GM18951 (cell line): ENCODE data around the gene CADPS2.
"Not testable (repeated sequence)": the region's sequence is repeated elsewhere in the genome, so short reads cannot be mapped to it uniquely, and the experiment has no call there.

Source experiments
- POLR2A ChIP-seq: IDR thresholded peaks from 4 replicates; pipeline ENCODE4 v1.6.1; 2011; ENCODE audit warnings: mild to moderate bottlenecking; ENCODE audit not compliant: insufficient read length, insufficient read depth; ENCODE audit errors: extremely low read depth
- in situ Hi-C: fragments of 300-500 bp; cut with MboI; formaldehyde crosslinking; loops from one replicate; pipeline ENCODE4 v1.12.0; 2022; ENCODE audit warnings: low sequenced_read_pairs, mixed read lengths, inconsistent platforms; ENCODE audit not compliant: unreplicated experiment

CADPS2 gene

DNA sequence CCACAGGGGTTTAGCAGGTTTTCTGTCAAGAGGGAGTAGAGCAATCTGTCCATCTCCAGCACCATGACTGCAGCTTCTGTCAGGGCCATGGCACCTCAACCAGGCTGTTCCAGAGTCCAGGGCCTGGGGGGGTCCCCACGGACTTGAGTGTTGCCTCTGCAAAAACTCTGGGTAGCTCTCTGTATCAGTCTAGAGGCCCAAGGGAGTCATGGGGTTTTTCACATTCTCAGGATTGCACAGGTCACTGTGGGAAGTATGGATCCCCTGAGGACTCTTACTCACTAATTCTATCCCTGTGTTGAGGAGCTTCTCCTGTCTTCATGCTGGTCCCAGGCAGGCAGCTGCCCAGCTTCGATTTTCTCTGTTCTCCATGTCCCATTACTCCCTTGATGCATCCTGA lies 247.8 kb downstream of the CADPS2 start:
- in situ Hi-C loops: no loop called here
- TF ChIP-seq POLR2A: no peak

DNA sequence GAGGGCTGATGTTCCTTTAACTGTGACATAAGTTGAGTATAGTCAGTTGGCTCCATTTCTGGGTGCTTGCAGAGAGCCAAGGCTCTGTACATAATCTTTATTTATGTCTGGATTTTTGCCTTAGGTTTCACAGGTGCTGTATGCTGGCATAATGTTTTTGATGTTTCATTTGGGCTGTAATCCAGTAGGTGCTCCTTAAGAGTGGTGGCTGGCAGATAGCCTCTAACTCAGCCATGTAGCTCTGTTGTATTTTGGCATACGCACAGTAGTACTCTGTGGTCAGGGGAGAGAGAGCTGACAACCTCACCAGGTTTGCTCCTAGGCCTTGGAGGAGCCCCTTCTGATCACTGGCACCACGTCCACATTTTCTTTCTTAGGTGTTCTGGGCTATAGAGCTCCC lies 248.5 kb downstream of the CADPS2 start:
- in situ Hi-C loops: no loop called here
- TF ChIP-seq POLR2A: no peak

DNA sequence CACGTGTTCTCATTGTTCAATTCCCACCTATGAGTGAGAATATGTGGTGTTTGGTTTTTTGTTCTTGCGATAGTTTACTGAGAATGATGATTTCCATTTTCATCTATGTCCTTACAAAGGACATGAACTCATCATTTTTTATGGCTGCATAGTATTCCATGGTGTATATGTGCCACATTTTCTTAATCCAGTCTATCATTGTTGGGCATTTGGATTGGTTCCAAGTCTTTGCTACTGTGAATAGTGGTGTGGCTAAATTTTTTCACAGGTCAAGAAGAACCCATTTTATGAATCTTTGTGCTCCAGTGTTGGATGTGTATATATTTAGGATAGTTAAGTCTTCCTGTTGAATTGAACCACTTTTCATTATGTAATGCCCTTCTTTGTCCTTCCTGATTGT lies 250.8 kb downstream of the CADPS2 start:
- in situ Hi-C loops: not testable (repeated sequence)

DNA sequence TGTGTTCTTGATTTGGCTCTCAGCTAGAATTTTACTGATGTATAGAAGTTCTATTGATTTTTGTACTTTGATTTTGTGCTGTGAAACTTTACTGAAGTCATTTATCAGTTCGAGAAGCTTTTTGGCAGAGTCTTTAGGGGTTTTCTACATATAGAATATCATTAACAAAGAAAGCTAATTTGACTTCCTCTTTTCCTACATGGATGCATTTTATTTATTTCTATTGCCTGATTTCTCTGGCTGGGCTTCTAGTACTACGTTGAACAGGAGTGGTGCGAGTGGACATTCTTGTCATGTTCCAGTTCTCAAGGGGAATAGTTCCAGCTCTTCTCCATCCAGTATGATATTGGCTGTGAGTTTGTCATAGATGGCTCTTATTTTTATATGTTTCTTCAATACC lies 252.8 kb downstream of the CADPS2 start:
- TF ChIP-seq POLR2A: no peak
- in situ Hi-C loops: no loop called here

DNA sequence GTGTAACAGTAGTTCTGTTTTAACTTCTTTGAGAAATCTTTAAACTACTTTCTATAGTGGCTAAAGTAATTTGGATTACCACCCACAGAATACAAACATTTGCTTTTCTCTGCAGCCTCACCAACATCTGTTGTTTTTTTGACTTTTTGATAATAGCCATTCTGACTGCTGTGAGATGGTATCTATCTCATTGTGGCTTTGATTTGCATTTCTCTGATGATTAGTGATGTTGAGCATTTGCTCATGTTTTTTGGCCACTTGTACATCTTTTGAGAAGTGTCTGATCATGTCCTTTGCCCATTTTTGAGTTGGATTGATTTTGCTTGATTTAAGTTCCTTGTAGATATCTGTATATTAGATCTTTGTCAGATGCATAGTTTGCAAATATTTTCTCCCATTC lies 254.0 kb downstream of the CADPS2 start:
- TF ChIP-seq POLR2A: no peak

DNA sequence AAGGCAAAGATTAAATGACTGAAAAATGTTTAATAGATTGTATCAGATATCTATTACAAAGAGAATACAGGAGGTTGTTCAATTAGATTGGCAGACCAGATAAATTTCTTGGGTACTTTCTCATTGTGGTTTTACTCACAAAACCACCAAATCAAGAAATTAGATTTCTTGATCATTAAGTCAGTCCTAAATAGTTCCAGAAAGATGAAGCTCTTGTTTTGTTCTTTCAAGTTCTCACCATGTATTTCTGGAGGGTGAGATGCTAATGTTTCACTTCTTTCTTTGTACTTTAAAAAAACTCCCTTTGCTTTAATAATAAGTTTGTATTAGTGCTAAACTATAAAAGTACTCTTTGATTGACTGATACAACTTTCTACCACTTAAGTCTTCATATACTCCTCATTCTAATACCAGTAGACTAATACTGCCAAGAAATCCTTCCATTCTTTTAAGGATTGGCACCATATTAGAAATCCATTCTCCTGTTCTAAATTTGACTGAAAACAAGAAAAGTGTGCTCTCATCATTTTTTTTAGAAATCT lies 256.8 kb downstream of the CADPS2 start:
- in situ Hi-C loops: no loop called here
- no peak for TF ChIP-seq POLR2A

More for the DNA sequence above, 254.0 kb downstream of the CADPS2 start:
- in situ Hi-C loops: no loop called here

DNA sequence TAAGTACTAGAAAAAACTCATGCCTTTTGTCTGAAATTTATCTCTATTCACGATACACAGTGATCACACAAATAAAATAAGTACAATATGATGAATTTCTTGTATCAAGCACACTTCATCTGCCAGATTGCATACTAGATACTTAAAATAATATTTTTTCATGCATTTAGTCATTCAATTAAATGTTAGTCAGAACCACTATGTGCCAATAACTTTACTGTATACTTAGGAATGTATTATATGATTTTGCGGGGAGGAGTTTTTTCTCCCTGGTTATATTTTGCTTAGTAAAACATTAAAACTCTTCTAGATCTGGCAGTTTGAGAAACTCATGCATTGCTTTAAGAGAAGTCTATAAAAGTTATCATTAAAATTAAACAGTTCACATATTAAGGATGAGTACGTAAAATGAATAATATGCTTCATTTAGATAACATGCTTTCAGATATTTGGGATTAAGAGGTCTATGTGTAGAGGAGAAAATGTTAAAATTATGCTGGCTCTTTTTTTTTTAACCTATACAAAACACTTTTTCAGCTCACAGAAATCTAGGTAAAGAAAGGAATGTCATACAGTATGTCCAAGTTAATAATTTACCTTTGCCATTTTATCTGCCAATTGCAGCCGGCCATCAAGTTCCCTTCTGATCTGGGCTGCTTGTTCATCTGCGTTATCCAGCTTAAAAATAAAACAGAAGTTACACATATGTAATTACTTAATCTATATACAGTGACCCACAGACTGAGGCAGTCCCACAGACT lies 257.4 kb downstream of the CADPS2 start:
- no peak for TF ChIP-seq POLR2A
- in situ Hi-C loops: no loop called here

DNA sequence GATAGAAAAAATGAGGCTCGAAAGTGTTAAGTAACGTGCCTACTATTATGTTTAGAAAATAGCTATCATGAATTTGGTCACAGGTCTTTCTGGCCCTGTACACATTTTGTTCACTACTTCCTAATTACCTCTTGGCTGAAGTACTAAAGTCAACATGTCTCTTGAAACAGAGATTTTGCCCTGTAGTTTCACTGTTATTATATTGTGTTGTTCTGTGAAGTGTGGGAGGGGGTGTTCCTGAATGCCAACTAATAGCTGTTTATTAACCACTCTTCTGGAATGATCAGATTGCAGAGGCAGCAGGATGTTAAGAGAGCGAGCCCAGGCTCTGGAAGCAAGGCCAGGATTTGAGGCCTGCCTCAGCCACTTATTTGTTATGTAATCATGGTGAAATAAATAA lies 259.5 kb downstream of the CADPS2 start:
- in situ Hi-C loops: no loop called here
- no peak for TF ChIP-seq POLR2A

DNA sequence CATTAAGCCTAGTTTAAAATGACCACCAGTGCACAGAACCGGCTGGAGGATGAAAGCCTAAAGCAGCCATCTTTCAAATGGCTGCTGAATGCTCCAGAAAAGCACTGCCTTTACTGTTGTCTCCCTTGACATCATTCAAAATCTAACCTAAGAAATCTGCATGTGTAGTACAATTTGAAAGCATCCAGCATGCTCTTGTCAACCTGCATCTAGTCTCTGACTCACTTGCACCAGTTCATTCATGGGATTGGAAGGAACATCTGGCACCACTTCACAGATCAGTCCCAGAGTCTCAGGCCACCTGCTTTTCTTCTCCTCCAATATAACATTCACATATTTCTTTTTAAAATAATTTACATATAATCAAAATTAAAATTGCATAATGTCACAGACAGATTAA lies 263.6 kb downstream of the CADPS2 start:
- in situ Hi-C loops: no loop called here
- TF ChIP-seq POLR2A: no peak

DNA sequence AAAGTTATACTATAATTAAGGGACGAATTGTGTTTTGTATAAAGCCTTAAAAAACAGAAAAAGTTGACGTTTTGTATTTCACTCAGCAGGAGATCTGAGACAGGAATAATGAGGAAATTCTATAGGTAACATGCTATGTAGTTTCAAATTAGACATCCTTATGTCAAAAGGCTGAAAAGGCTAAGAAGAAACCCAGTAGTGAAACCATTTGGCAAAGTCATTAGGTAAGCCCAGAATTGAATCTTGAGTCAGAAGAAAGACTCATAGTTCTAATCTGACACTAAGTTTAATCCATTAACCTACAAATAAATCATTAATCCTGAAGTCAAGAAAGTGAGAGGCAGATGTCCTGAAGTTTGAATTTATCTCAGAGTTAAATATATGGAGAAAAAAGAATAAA lies 266.6 kb downstream of the CADPS2 start:
- TF ChIP-seq POLR2A: no peak
- in situ Hi-C loops: no loop called here

DNA sequence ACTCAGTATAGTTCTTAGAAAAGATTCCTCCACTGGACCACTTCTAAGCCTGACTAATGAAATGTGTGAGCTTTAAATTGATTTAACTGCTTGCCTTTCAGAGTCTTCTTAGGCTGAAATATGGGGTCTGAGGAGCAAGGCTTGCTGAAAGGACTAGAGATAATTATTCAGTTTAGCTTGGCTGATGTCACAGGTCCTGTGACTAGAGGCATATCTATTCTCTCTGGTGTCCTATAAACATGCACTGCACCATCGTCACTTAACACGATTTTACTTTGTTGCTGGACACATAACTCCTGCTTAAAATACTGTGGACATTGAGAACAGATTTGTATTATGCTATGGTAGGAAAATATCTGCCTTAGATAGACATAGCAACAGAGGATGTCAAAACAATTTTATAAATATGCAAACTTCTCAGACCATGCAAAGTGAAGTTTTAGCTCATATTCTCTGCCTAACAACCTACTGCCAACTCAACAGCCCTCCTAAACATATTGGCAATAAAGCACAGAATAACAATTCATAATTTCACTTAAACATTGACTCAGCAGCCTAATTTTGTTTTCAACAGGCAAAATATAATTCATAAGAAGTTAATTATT lies 267.6 kb downstream of the CADPS2 start:
- TF ChIP-seq POLR2A: no peak
- in situ Hi-C loops: no loop called here

DNA sequence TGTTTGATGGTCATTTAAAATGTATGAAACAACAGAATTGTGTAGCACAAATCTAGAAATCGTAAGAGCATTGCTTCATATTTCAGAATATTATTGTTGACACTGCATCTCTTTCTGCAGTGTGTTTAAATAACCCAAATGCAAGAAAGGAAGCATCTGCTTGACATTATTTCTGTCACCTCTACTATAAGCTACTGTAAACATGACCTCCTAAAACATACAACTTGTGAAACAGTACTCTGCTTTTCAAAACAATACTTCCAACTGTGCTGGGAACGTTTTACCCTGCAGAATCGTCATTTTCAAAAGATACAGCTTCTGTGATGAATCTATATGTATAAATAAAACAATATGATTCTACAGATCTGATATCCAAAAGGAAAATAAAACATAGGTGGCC lies 269.3 kb downstream of the CADPS2 start:
- TF ChIP-seq POLR2A: no peak
- in situ Hi-C loops: no loop called here

DNA sequence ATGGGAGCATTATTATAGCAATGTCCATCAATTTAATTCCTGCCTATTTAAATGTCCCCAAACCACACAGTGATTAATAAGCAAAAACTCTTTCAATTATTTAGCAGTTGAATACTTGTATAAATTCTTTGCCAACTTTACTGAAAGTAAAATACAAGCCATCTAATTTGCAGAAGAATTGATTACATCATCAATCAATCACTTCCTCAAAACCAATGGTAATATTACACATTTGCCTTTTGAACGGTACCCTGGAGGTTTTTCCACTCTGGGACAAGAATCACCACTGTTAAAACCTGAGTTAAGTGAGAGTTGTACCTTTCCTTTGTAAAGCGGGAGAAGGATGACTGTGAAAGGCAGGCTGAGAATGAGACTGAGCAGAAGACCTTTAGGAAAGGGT lies 280.3 kb downstream of the CADPS2 start:
- in situ Hi-C loops: no loop called here

DNA sequence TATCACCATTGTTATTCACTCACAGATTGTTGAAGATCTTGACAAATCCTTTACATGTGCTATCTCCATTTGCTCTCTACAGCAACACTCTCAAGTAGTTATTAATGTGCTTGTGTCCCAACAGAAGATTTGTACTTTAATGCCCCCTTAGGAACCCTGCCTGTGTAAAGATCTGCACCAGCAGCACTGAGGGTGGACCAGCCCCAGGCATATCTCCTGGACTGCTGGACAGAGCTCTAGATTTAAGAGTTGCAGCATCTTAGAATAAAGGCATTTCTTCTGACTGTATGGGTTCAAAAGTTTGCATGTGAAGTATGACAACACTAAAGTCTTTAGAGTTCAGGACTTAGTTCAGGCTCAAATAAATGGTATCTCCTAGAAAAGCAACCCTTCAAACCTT lies 282.0 kb downstream of the CADPS2 start:
- no peak for TF ChIP-seq POLR2A
- in situ Hi-C loops: no loop called here

More for the DNA sequence above, 280.3 kb downstream of the CADPS2 start:
- no peak for TF ChIP-seq POLR2A

DNA sequence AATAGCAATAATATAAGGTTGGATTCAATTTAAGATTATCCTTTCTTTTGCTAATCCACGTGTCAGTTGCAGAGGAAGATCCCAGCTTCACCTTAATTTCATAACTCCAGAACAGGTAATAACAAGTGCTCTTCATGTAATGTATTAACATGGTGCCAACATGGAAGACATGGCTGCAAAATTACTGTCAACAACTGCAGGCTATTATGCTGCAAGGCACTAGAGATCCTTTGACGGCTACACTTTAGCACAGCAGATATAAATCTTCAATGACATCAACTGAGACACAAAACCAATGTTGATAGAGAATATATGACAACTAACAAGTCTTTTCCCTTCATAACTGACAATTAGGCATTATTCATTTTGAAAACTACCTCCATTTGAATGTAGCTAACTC lies 283.5 kb downstream of the CADPS2 start:
- TF ChIP-seq POLR2A: no peak
- in situ Hi-C loops: no loop called here

DNA sequence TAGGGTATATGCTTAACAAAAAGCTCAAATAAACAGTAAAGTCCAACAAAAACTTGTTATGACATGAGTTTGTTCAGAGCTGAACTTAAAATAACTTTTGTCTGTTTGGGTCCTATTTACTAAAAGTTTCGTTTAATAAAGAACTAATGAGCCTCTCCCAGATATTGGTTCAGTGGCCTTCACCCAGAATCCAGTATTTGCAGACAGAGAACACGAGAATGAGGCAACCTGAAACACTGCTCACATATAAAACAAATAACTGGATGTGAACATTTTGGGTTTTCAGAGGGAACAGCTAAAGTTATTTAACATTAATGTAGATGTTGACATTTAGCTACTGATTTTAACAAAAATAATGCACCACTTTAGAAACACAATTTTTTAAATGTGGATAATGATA lies 285.6 kb downstream of the CADPS2 start:
- in situ Hi-C loops: no loop called here
- TF ChIP-seq POLR2A: no peak
